Osteoblast (primary cell): Measurements from ENCODE around the gene SPOCD1. TPM values are rescaled to one million over a fixed set of nuclear protein-coding genes. Genes with fewer than 3 reads are reported as not detected.

Experiments
- DNase-seq: peaks from one replicate; pipeline ENCODE4 v3.0.0; 2011; ENCODE audit warnings: low spot score, mixed read lengths; ENCODE audit not compliant: insufficient read length; ENCODE audit errors: missing footprints
- H2AFZ ChIP-seq: 2 replicates; pipeline ENCODE4 v1.6.0; 2011; ENCODE audit warnings: mild to moderate bottlenecking, low read length
- H3K27ac ChIP-seq: 2 replicates; pipeline ENCODE4 v1.5.1; 2011; ENCODE audit warnings: mild to moderate bottlenecking, low read depth, low read length, moderate library complexity
- H3K27me3 ChIP-seq: 2 replicates; pipeline ENCODE4 v1.6.0; 2012; ENCODE audit warnings: mild to moderate bottlenecking, control low read depth, inconsistent platforms, low read length, moderate library complexity; ENCODE audit not compliant: insufficient read depth
- H3K36me3 ChIP-seq: 2 replicates; pipeline ENCODE4 v1.5.1; 2011; ENCODE audit warnings: mild to moderate bottlenecking, low read length, control low read depth, moderate library complexity; ENCODE audit not compliant: insufficient read depth
- H3K4me1 ChIP-seq: 2 replicates; pipeline ENCODE4 v1.5.1; 2011; ENCODE audit warnings: mild to moderate bottlenecking, low read length, control low read depth, moderate library complexity; ENCODE audit not compliant: insufficient read depth
- H3K4me2 ChIP-seq: 2 replicates; pipeline ENCODE4 v1.6.0; 2011; ENCODE audit warnings: mild to moderate bottlenecking, low read length; ENCODE audit not compliant: insufficient read depth
- H3K4me3 ChIP-seq: fragments of 200-600 bp; sonication (generic); 3 replicates; pipeline ENCODE4 v1.5.1; 2012; ENCODE audit warnings: mild to moderate bottlenecking, low read length, inconsistent platforms; ENCODE audit not compliant: insufficient read depth
- H3K79me2 ChIP-seq: 2 replicates; pipeline ENCODE4 v1.6.0; 2012; ENCODE audit warnings: mild to moderate bottlenecking, low read length, control low read depth, inconsistent platforms; ENCODE audit not compliant: insufficient read depth
- H3K9me3 ChIP-seq: 2 replicates; pipeline ENCODE4 v1.5.1; 2011; ENCODE audit warnings: low read depth, low read length, control low read depth
- H4K20me1 ChIP-seq: 2 replicates; pipeline ENCODE4 v1.6.0; 2012; ENCODE audit warnings: mild to moderate bottlenecking, low read length, control low read depth; ENCODE audit not compliant: insufficient read depth
- CTCF ChIP-seq: IDR thresholded peaks from 2 replicates; pipeline ENCODE4 v1.5.1; 2011; ENCODE audit warnings: mild to moderate bottlenecking, low read depth, low read length, moderate library complexity; ENCODE audit errors: extremely low read depth
- total RNA-seq: library from RNA; depleted of rRNA; stranded (reverse); fragments of >200 nt; gene quantifications from 2 replicates; pipeline ENCODE4 v1.2.3, GENCODE V29; 2012

Gene SPOCD1
- total RNA-seq, 1 donor = 58.6 TPM

DNA sequence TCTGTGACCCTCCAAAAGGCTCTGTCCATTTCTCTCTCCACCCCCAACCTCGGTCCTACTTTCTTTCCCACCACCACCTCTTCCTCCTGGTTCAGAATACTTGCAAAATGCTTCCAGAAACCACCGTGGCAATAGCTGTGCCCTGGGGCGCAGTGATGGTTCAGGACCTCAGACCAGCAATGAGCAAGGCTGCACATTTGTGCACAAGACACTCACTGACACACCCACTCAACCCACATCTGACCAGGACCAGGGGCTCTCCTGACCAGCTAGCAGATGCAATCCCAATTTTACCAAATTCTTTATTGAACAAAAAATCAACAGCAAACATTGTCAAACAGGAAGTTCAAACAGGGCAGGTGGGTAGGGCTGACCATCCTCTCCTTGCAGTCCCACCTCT, 25.7 kb downstream of the SPOCD1 start:
- H3K36me3 ChIP-seq = peaks cover 45% of the 10 kb centered on the region
- no peak overlapping the region for H3K4me3 ChIP-seq
- H3K27me3 ChIP-seq = no peaks in the 10 kb centered on the region
- peak; percentile 86 for DNase-seq
- peak overlapping the region; percentile 69 for H3K27ac ChIP-seq
- peaks cover 23% of the 10 kb centered on the region for H3K79me2 ChIP-seq
- H3K9me3 ChIP-seq = no peaks in the 10 kb centered on the region
- peaks cover 28% of the 10 kb centered on the region for H4K20me1 ChIP-seq
- H3K4me1 ChIP-seq = peaks cover 31% of the 10 kb centered on the region
- no peak for TF ChIP-seq CTCF
- H3K4me2 ChIP-seq = peak overlapping the region; percentile 93
- no peak overlapping the region for H2AFZ ChIP-seq

GRCh38 chr1:31789259-31790065, 26.4 kb downstream of the SPOCD1 start:
- Histone ChIP-seq H3K4me3 (peak overlapping the region; percentile 81), H2AFZ (no peak overlapping the region), H3K4me1 (peaks cover 29% of the 10 kb centered on the region), H3K9me3 (no peaks in the 10 kb centered on the region), H3K27ac (peak overlapping the region; percentile 94), H3K27me3 (no peaks in the 10 kb centered on the region), H3K79me2 (peaks cover 16% of the 10 kb centered on the region), H3K4me2 (peak overlapping the region; percentile 93), H4K20me1 (peaks cover 24% of the 10 kb centered on the region), H3K36me3 (peaks cover 40% of the 10 kb centered on the region)
- DNase-seq = peak; percentile 98
- peak; percentile 69 for TF ChIP-seq CTCF

GRCh38 chr1:31788825-31789256, 27.0 kb downstream of the SPOCD1 start:
- peak overlapping the region; percentile 94 for H3K27ac ChIP-seq
- peak overlapping the region; percentile 93 for H3K4me2 ChIP-seq
- DNase-seq = peak; percentile 90

More at GRCh38 chr1:31788825-31789256, 27.0 kb downstream of the SPOCD1 start:
- peaks cover 34% of the 10 kb centered on the region for H3K36me3 ChIP-seq
- H4K20me1 ChIP-seq = peaks cover 24% of the 10 kb centered on the region
- H3K79me2 ChIP-seq = peaks cover 13% of the 10 kb centered on the region
- peak overlapping the region; percentile 81 for H3K4me3 ChIP-seq
- peak overlapping the region; percentile 70 for H2AFZ ChIP-seq
- no peaks in the 10 kb centered on the region for H3K27me3 ChIP-seq
- no peak for TF ChIP-seq CTCF
- peaks cover 29% of the 10 kb centered on the region for H3K4me1 ChIP-seq
- H3K9me3 ChIP-seq = no peaks in the 10 kb centered on the region
